Testis (tissue), 3 donors: ENCODE measurements around the gene BTD. TPM values are rescaled to one million over a fixed set of nuclear protein-coding genes. Genes with fewer than 3 reads are reported as not detected.

Experiments used
- DNase-seq: peaks from one replicate; pipeline ENCODE4 v3.0.0-alpha.2; 2019
- H3K27ac ChIP-seq, 2 donors: fragments of 200-600 bp; sonication (generic); one replicate each; pipeline ENCODE4 v1.5.1; 2019
- H3K27me3 ChIP-seq: fragments of 200-600 bp; sonication (generic); one replicate; pipeline ENCODE4 v1.5.1; 2019
- H3K36me3 ChIP-seq: fragments of 200-600 bp; sonication (generic); one replicate; pipeline ENCODE4 v1.5.1; 2017; ENCODE audit warnings: low read depth; ENCODE audit errors: missing control alignments
- H3K4me1 ChIP-seq: fragments of 200-600 bp; sonication (generic); one replicate; pipeline ENCODE4 v1.5.1; 2019
- H3K4me3 ChIP-seq, 2 donors: fragments of 200-600 bp; sonication (generic); one replicate each; pipeline ENCODE4 v1.5.1; 2017 to 2019
- H3K9me3 ChIP-seq: fragments of 200-600 bp; sonication (generic); one replicate; pipeline ENCODE4 v1.5.1; 2017
- POLR2A ChIP-seq: fragments of 450-650 bp; IDR thresholded peaks from one replicate; pipeline ENCODE4 v1.6.1; 2017; ENCODE audit warnings: antibody characterized with exemption, mild to moderate bottlenecking, moderate library complexity
- WGBS, 2 donors: methylation state at CpG; one replicate each; pipeline ENCODE4 v1.1.5; 2018; 5-methylcytosine and 5-hydroxymethylcytosine counted together
- intact Hi-C: fragments of 100-400 bp; cut with DNase I; formaldehyde crosslinking; loops from one replicate; pipeline ENCODE4 v1.15.1; 2023; ENCODE audit warnings: low total_unique reads
- polyA plus RNA-seq: library from polyadenylated mRNA; stranded (reverse); fragments of 350-450 nt; fragmentation: Illumina TruSeq; extraction: RNeasy Lipid Tissue Mini Kit (QIAGEN cat#74804); gene quantifications from one replicate; pipeline ENCODE4 v1.2.3, GENCODE V29; 2014; ENCODE audit warnings: low read depth, low replicate concordance; ENCODE audit not compliant: insufficient read depth
- total RNA-seq, 2 donors: library from RNA; depleted of rRNA; stranded (reverse); fragments of >200 nt; gene quantifications; one replicate each; pipeline ENCODE4 v1.2.3, GENCODE V29; 2016
- TF ChIP-seq, protein P1 (sequence below), 3 experiments: fragments of 450-650 bp in 2 of 3; fragments of 200-600 bp in 1 of 3; sonication (generic) in 1 of 3; IDR thresholded peaks; one replicate each; pipeline ENCODE4 v1.5.1; 2016 to 2019; ENCODE audit warnings: antibody characterized with exemption in 3 of 3, mild to moderate bottlenecking in 2 of 3, moderate library complexity in 1 of 3

The BTD gene
- total and polyA plus RNA-seq, 3 donors from 2014 or later, result 31.3 to 54.7 (median 44.7) TPM

DNA sequence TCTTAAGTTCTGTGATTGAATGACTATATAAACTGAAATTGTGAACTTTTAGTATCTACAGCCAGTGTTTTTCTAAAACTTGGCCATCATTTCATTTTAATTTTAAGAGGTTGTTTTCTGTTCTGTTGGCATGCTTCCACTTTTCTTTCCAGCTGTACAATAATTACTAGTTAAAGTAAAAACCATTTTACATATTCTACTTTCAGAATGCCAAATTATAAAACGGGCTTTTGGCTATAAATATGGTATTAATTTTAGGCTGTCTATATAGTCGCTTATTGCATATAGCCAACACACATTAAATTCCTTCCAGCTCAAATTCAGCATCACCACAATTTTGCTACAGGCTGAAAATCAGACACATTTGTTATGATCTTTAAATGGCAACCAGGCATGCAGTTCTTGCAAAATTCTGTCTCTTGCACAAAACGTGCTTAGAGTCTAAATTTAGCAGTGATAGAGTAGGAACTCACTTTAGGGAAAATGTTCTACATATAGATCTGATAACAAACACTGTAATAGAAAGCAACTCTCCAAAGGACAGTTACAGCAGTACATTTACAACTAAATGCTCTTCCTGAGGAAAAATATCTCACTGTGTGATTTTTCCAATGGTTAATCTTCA is 81.1 kb downstream of the BTD start:
- Histone ChIP-seq H3K4me1 (peaks cover 11% of the 10 kb centered on the region), H3K27ac (peak overlapping the region in 1 of 2 donors; percentile 0), H3K36me3 (no peaks in the 10 kb centered on the region), H3K9me3 (no peaks in the 10 kb centered on the region), H3K27me3 (no peaks in the 10 kb centered on the region), H3K4me3 (no peak overlapping the region)
- no peak for DNase-seq
- intact Hi-C loops, result no loop called here
- TF ChIP-seq, protein P1, sequence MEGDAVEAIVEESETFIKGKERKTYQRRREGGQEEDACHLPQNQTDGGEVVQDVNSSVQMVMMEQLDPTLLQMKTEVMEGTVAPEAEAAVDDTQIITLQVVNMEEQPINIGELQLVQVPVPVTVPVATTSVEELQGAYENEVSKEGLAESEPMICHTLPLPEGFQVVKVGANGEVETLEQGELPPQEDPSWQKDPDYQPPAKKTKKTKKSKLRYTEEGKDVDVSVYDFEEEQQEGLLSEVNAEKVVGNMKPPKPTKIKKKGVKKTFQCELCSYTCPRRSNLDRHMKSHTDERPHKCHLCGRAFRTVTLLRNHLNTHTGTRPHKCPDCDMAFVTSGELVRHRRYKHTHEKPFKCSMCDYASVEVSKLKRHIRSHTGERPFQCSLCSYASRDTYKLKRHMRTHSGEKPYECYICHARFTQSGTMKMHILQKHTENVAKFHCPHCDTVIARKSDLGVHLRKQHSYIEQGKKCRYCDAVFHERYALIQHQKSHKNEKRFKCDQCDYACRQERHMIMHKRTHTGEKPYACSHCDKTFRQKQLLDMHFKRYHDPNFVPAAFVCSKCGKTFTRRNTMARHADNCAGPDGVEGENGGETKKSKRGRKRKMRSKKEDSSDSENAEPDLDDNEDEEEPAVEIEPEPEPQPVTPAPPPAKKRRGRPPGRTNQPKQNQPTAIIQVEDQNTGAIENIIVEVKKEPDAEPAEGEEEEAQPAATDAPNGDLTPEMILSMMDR (IDR thresholded peaks at IDR 0.05), result no peak
- TF ChIP-seq POLR2A, result no peak
- WGBS, 2 donors, result 37 to 43% methylated on average over 3 of the region's 3 CpGs

DNA sequence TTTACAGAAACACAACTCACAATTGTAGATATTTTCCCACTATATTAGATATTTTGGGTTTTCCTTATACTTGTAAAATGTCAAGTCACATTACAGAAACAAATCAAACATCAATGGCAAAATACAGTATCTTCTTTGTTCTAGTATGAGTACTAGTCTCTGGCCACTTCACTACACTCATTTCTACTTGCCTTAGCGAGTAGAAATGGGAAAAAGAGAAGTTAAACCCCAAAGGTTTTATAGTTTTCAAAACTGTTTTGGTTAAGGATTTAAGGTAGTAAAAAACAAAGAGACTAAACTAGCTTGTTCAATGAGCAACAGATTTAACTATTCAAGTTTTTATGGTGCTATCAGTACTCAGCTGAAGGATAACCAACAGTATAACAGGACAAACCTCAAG is 81.7 kb downstream of the BTD start:
- Histone ChIP-seq H3K36me3 (no peaks in the 10 kb centered on the region), H3K27ac (peak overlapping the region in 1 of 2 donors; percentile 0)
- intact Hi-C loops, result no loop called here

DNA sequence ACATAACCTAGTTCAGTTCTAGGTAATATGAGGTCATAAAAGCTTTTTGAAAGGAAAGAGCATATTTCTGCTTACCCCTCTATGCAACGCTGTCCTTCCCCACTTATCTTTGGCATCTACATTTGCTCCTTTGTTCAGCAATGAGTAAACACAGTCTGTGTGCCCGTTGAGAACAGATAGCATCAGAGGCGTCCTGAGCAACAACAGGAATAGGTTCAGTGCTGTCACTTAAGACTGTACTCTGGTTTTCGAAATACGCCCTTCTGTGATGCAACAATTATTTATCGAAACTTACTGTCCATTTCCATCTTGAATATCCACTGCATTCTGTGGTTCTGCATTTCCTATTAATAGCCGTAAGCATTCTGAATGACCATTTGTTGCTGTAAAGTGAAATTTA is 84.4 kb downstream of the BTD start:
- Histone ChIP-seq H3K27me3 (no peaks in the 10 kb centered on the region), H3K36me3 (no peaks in the 10 kb centered on the region), H3K4me1 (peaks cover 11% of the 10 kb centered on the region), H3K27ac (no peak overlapping the region), H3K9me3 (no peaks in the 10 kb centered on the region), H3K4me3 (no peak overlapping the region)
- 91% methylated on average over 7 of the region's 7 CpGs for WGBS, 2 donors
- intact Hi-C loops, result no loop called here
- TF ChIP-seq POLR2A, result no peak
- TF ChIP-seq, protein P1 (IDR thresholded peaks at IDR 0.05), result no peak
- DNase-seq, result no peak

More for the DNA sequence above, 81.7 kb downstream of the BTD start:
- 73 to 83% methylated on average over 1 of the region's 1 CpG for WGBS, 2 donors
- H3K4me3 ChIP-seq, result no peak overlapping the region
- DNase-seq, result no peak
- no peak for TF ChIP-seq POLR2A
- TF ChIP-seq, protein P1 (IDR thresholded peaks at IDR 0.05), result no peak
- H3K9me3 ChIP-seq, result no peaks in the 10 kb centered on the region
- peaks cover 11% of the 10 kb centered on the region for H3K4me1 ChIP-seq
- H3K27me3 ChIP-seq, result no peaks in the 10 kb centered on the region

DNA sequence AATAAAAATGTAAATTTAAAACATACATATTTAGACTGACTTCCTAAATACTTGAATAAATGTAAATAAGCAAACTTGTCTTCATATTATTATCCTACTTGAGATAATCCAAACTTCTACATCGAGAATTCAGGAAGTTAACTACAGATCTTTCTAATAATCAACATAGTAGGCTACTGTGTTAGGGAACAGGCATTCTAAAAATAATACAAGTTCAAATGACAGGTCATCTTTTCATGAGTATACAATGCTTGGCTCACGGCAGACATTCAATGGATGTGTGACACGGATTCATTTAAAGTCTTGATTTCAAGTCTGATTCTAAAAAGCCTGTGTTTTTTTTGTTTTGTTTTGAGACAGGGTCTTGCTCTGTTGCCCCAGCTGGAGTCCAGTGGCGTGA is 88.7 kb downstream of the BTD start:
- TF ChIP-seq POLR2A, result no peak
- TF ChIP-seq, protein P1 (IDR thresholded peaks at IDR 0.05), result no peak
- H3K9me3 ChIP-seq, result no peaks in the 10 kb centered on the region
- no peaks in the 10 kb centered on the region for H3K4me1 ChIP-seq
- no peaks in the 10 kb centered on the region for H3K36me3 ChIP-seq
- WGBS, 2 donors, result 83 to 84% methylated on average over 4 of the region's 4 CpGs
- H3K27ac ChIP-seq, result no peak overlapping the region
- no peak overlapping the region for H3K4me3 ChIP-seq
- no peaks in the 10 kb centered on the region for H3K27me3 ChIP-seq
- DNase-seq, result no peak
- intact Hi-C loops, result no loop called here

DNA sequence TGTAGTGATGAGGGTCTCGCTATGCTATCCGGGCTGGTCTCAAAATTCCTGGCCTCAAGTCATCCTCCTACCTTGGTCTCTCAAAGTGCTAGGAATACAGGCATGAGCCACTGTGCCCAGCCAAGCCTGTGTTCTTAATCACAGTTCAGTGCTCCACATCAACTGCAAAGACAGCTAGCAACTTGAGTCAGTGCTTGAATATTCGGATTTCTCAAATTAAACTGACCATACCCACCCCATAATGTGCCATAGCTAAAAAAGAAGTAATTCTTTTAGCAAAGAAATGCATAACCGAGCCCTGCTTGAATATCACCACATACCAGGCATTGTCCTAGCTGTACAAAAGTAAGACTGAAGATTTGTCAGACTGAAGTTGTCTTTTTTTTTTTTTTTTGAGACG is 89.2 kb downstream of the BTD start:
- no peaks in the 10 kb centered on the region for H3K4me1 ChIP-seq

More for the DNA sequence above, 89.2 kb downstream of the BTD start:
- DNase-seq, result no peak
- no peaks in the 10 kb centered on the region for H3K27me3 ChIP-seq
- no peak overlapping the region for H3K4me3 ChIP-seq
- H3K9me3 ChIP-seq, result no peaks in the 10 kb centered on the region
- no peak overlapping the region for H3K27ac ChIP-seq
- intact Hi-C loops, result no loop called here
- TF ChIP-seq POLR2A, result no peak
- TF ChIP-seq, protein P1 (IDR thresholded peaks at IDR 0.05), result no peak
- 94 to 97% methylated on average over 5 of the region's 5 CpGs for WGBS, 2 donors
- no peaks in the 10 kb centered on the region for H3K36me3 ChIP-seq
